ENCODE results near the gene ARHGAP26.
"Not testable (repeated sequence)": the region's sequence is repeated elsewhere in the genome, so short reads cannot be mapped to it uniquely, and the experiment has no call there.

The ARHGAP26 gene

GRCh38 chr5:142997591-142997990 lies 227.4 kb downstream of the ARHGAP26 start:
- no peak for DNase-seq

GRCh38 chr5:142998316-142999020 lies 228.3 kb downstream of the ARHGAP26 start:
- no peak for DNase-seq

DNA sequence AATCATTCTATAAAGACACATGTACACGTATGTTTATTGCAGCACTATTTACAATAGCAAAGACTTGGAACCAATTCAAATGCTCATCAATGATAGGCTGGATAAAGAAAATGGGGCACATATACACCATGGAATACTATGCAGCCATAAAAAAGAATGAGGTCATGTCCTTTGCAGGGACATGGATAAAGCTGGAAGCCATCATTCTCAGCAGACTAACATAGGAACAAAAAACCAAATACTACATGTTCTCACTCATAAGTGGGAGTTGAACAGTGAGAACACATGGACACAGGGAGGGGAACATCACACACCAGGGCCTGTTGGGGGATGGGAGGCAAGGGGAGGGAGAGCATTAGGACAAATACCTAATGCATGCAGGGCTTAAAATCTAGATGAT lies 230.4 kb downstream of the ARHGAP26 start:
- DNase-seq, result not testable (repeated sequence)

DNA sequence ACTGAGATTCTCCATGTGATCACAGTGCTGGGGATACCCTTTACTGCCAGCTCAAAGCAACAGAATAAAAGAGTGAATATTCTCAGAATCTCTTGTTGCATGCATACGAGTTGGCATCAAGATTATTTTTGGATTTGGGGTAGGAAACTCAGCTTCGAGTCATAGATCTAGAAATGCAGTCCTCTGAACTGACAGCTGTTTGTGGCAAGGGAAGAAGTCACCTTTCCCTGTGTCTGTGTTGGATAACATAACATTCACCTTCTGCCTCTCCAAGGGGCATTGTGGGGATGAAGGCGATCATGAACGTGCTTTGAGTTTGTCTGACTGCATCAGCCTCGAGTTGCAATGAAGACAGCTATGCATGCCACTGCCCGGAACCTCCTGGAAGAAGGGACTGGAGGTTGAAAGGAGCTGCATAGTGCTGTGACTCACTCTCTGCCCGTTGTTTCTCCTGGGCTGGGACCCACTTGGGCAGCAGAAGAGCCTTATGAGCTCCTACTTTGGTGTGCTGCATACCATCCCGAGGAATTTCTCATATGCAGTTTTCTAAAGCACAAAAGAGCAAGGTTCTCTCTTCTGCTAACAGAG lies 231.7 kb downstream of the ARHGAP26 start:
- DNase-seq, result peak; percentile 60 to 76 (median 65)

GRCh38 chr5:143002459-143003327 lies 232.5 kb downstream of the ARHGAP26 start:
- peak; percentile 88 to 99 (median 92) for DNase-seq

- DNase-seq, result no peak
Measured at GRCh38 chr5:143003328-143003636, 233.1 kb downstream of the ARHGAP26 start.

GRCh38 chr5:143004361-143005145 lies 234.4 kb downstream of the ARHGAP26 start:
- peak in 2 of 4 experiments; percentile 38 to 39 for DNase-seq

DNA sequence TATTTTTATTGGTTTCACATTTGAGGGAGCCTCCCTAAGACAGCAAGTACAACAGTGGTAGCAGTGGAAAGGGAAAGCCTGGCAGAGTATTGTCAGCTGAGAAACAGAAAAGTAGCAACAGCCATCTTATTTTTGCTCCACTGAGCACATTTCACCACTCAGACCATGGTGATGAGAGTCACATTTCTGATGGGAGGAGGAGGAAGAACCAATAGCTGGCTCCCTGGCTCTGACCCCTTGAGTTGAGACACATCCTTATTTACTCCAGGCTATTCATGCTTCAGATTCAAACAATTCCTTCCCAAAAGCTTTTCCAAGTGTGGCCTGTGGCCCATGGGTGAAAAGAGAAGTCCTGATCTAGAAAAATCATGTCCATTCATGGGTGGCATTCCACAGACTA lies 236.3 kb downstream of the ARHGAP26 start:
- DNase-seq, result peak in 3 of 4 experiments; percentile 54 to 60 (median 59)

- no peak for DNase-seq
Measured at GRCh38 chr5:143008032-143008431, 237.9 kb downstream of the ARHGAP26 start.

GRCh38 chr5:143008809-143009521 lies 238.8 kb downstream of the ARHGAP26 start:
- DNase-seq, result peak; percentile 87 to 97 (median 92)

GRCh38 chr5:143010351-143010750 lies 240.2 kb downstream of the ARHGAP26 start:
- no peak for DNase-seq

GRCh38 chr5:143011585-143011984 lies 241.4 kb downstream of the ARHGAP26 start:
- DNase-seq, result peak in 2 of 4 experiments; percentile 31 to 51

DNA sequence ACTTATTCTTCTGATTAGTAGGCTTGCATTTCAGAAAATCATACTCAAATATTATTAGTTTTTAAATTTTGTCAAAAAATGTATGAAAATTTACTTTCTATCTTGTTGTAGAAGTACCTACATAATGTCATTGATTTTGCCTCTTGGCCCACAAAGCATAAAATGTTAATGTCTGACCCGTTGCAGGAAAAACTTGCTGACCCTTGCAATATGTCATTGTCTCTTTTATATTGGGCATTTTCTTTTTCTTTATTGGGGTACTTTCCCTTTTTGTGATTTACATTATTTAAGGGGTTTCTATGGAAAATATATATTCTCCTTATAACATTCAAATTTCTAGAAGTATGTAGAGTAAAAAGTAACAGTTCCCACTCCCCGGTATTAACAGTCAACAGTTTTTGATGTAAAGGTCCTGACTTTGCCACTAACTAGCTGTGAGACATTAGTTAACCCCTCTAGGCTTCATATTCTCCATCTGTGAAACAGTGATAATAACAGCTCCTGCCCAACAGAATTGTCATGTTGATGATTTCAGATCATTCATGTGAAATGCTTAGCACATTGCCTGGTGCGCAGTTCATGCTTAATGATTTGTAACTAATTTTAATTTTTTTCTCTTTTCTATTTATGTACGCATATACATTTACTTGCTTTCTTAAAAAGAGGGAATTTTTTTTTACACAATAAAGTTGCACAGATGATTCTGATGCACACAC lies 243.2 kb downstream of the ARHGAP26 start:
- DNase-seq, result no peak

DNA sequence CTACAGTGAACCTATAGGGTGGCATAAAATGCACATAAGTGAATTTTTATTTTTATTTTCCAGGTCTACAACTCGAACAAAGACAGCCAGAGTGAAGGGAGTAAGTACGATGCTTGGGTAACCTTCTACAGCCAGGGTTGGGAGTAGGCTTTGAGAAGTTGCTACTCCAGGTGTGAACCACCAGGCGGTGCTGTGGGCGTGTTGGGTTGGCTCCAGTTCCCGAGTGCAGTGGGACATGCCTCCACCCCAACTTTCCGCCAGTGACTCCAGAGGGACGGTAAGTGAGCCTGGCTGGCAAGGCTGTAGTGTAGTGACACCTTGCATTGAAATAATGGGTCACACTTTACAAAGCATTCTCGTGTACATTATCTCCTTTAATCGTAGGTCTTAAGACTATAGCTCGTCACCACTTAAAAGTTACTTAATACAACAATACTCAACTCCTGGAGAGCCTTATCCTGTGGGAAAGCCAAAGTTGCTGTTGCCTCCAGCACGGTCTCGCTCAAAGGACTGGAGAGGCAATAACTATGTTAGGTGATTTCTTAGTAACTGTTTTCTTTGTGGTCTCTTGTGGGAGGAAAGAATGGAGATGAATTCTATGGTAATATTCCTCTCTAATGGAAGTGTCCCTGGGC lies 244.0 kb downstream of the ARHGAP26 start:
- DNase-seq, result peak in 2 of 4 experiments; percentile 27 to 38

DNA sequence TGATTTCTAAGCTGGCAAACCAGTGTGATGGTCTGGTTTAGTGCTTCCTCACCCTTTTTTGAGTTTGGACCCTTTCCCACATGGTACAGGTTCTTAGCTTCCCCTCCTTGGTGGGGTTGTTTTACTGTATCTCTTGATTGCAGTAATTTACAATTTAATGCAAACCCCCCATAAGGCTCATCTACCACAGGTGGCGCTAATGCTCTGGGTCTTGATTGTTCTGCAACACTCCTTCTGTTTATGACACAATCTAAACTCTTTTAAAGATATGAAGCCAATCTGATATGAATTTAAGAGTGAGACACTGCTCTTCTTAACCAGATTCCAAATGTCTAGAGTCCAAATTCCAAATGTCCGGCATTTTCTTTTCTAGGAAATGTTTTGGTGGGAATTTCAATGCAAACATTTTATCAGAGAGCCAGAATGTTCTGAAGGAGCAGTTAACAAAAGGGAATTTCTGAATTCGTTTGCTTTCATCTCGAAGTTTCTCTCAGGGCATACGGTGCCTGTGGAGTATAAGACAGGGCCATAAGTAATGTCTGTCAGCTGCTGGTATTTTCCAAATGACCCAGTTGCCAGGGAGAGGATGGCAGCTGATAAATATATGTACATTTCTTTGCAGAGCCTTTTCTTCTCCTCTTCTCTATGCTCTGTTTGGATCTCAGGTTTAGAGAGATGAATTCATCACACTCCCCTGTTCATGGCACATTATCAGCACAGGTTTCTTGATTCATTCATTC lies 246.8 kb downstream of the ARHGAP26 start:
- DNase-seq, result peak in 3 of 4 experiments; percentile 38 to 47 (median 40)

DNA sequence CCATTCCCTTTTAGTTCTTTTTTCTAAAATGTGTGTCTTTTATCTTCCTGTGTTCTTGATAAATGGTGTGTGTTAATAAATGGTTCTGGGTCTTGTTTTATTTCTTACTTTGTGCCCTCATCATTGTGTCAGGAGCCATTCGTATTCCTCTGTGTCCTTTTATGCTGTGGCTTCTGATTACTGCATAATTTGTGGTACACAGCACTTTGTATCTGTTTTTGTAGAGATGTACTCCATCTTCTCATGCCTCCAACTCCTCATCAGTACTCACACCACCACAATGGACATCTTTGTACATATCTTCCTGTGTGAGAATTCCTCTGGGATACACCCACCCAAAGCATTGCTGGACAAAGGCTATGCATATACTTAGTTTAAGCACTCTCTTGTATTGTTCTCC lies 247.4 kb downstream of the ARHGAP26 start:
- DNase-seq, result no peak

- no peak for DNase-seq
Measured at GRCh38 chr5:143017992-143018391, 247.8 kb downstream of the ARHGAP26 start.

DNA sequence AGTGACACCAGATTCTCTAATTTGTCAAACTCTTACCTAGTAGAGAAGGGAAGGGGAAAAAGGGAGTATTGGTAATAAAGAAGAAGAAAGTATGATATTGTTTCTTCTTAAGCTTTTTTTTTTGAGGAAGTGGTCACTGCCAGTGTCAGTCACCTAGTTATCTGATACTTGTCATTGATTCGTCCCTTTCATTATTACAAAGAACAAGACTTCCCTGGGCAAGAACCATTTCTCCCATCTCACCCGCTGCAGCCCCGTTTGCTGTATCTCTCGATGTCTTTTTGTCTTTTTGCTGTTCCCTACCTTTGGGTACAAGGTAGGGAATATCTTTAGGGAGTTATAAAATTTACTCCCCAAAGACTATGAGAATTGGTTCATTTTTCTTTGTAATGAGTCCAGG lies 249.0 kb downstream of the ARHGAP26 start:
- no peak for DNase-seq

- no peak for DNase-seq
Measured at GRCh38 chr5:143019614-143020515, 249.7 kb downstream of the ARHGAP26 start.

All from suppressor macrophage (primary cell).